DOHH2 (cell line): ENCODE measurements around the gene ABLIM3.

Experiments used
- H3F3A ChIP-seq: fragments of 200-600 bp; sonication (generic), shearing (Covaris generic); 2 replicates; pipeline ENCODE4 v1.6.0; 2016; ENCODE audit warnings: antibody characterized with exemption, mild to moderate bottlenecking; ENCODE audit not compliant: control insufficient read depth, insufficient read depth
- H3K27ac ChIP-seq: fragments of 200-600 bp; sonication (generic); 2 replicates; pipeline ENCODE4 v1.5.1; 2014; ENCODE audit warnings: low read depth, mild to moderate bottlenecking, low read length, moderate library complexity
- H3K27me3 ChIP-seq: fragments of 200-600 bp; sonication (generic); 2 replicates; pipeline ENCODE4 v1.6.1; 2014; ENCODE audit warnings: mild to moderate bottlenecking, low read length, mixed read lengths; ENCODE audit not compliant: control insufficient read depth
- H3K36me3 ChIP-seq: fragments of 200-600 bp; sonication (generic); 2 replicates; pipeline ENCODE4 v1.6.1; 2014; ENCODE audit warnings: mild to moderate bottlenecking, low read length, moderate library complexity, mixed read lengths; ENCODE audit not compliant: control insufficient read depth
- H3K4me1 ChIP-seq: fragments of 200-600 bp; sonication (generic); 2 replicates; pipeline ENCODE4 v1.6.1; 2014; ENCODE audit warnings: mild to moderate bottlenecking, low read length, mixed read lengths; ENCODE audit not compliant: control insufficient read depth
- H3K4me2 ChIP-seq: fragments of 200-600 bp; sonication (generic); 2 replicates; pipeline ENCODE4 v1.6.0; 2014; ENCODE audit warnings: mild to moderate bottlenecking, low read length, moderate library complexity
- H3K4me3 ChIP-seq: fragments of 200-600 bp; sonication (generic); 2 replicates; pipeline ENCODE4 v1.5.1; 2014; ENCODE audit warnings: mild to moderate bottlenecking, low read length, mixed read lengths
- H3K79me2 ChIP-seq: fragments of 200-600 bp; sonication (generic); 2 replicates; pipeline ENCODE4 v1.6.1; 2014; ENCODE audit warnings: mild to moderate bottlenecking, low read length, mixed read lengths; ENCODE audit not compliant: control insufficient read depth
- H3K9me2 ChIP-seq: fragments of 200-600 bp; sonication (generic); replicated peaks from 2 replicates; pipeline ENCODE4 v1.6.1; 2014; ENCODE audit warnings: mild to moderate bottlenecking, low read length, mixed read lengths; ENCODE audit not compliant: control insufficient read depth
- H3K9me3 ChIP-seq: fragments of 200-600 bp; sonication (generic); 2 replicates; pipeline ENCODE4 v1.6.1; 2014; ENCODE audit warnings: antibody characterized with exemption, low read length, mixed read lengths; ENCODE audit not compliant: control insufficient read depth, insufficient read depth
- H4K20me1 ChIP-seq: fragments of 200-600 bp; sonication (generic); 2 replicates; pipeline ENCODE4 v1.6.0; 2014; ENCODE audit warnings: low read depth, mild to moderate bottlenecking, antibody characterized with exemption, low read length, moderate library complexity; ENCODE audit not compliant: control insufficient read depth, insufficient read depth
- CTCF ChIP-seq: fragments of 200-600 bp; sonication (generic); IDR thresholded peaks from one replicate; pipeline ENCODE4 v1.5.1; 2014; ENCODE audit warnings: antibody characterized with exemption, mild to moderate bottlenecking, low read depth, low read length; ENCODE audit not compliant: poor library complexity, severe bottlenecking
- EZH2phosphoT487 ChIP-seq: fragments of 200-600 bp; sonication (generic); IDR thresholded peaks from 2 replicates; pipeline ENCODE4 v1.6.1; 2017; ENCODE audit warnings: borderline replicate concordance, mild to moderate bottlenecking, antibody characterized with exemption, low read length, moderate library complexity, mixed read lengths

ABLIM3 gene

GRCh38 chr5:149267241-149267973 lies 126.1 kb downstream of the ABLIM3 start:
- Histone ChIP-seq H3K4me2 (no peak overlapping the region), H3K27me3 (peaks cover 4% of the 10 kb centered on the region; the same call in 1 of the 2 replicates)
- TF ChIP-seq EZH2phosphoT487 (no peak), CTCF (no peak)

GRCh38 chr5:149268928-149269557 lies 127.8 kb downstream of the ABLIM3 start:
- no peaks in the 10 kb centered on the region for H3K9me2 ChIP-seq
- peaks cover 7% of the 10 kb centered on the region; the same call in 1 of the 2 replicates for H3K27me3 ChIP-seq
- TF ChIP-seq CTCF (peak; percentile 70), EZH2phosphoT487 (no peak)
- peaks cover 7% of the 10 kb centered on the region for H3K9me3 ChIP-seq
- H3K36me3 ChIP-seq: no peaks in the 10 kb centered on the region
- H3K4me3 ChIP-seq: no peak overlapping the region
- peaks cover 12% of the 10 kb centered on the region for H3K4me1 ChIP-seq
- H3K4me2 ChIP-seq: no peak overlapping the region
- no peak overlapping the region for H3K27ac ChIP-seq
- H3K79me2 ChIP-seq: no peaks in the 10 kb centered on the region
- H3F3A ChIP-seq: no peaks in the 10 kb centered on the region
- H4K20me1 ChIP-seq: no peaks in the 10 kb centered on the region

More at GRCh38 chr5:149267241-149267973, 126.1 kb downstream of the ABLIM3 start:
- H3K79me2 ChIP-seq: no peaks in the 10 kb centered on the region
- no peak overlapping the region for H3K4me3 ChIP-seq
- H3K36me3 ChIP-seq: no peaks in the 10 kb centered on the region
- peaks cover 7% of the 10 kb centered on the region for H3K9me3 ChIP-seq
- no peaks in the 10 kb centered on the region for H4K20me1 ChIP-seq
- H3K9me2 ChIP-seq: no peaks in the 10 kb centered on the region
- no peaks in the 10 kb centered on the region for H3F3A ChIP-seq
- H3K4me1 ChIP-seq: peaks cover 14% of the 10 kb centered on the region
- H3K27ac ChIP-seq: no peak overlapping the region

- Histone ChIP-seq H3K79me2 (no peaks in the 10 kb centered on the region), H3K27me3 (peaks cover 11% of the 10 kb centered on the region), H3K9me3 (peaks cover 7% of the 10 kb centered on the region), H4K20me1 (no peaks in the 10 kb centered on the region), H3K4me2 (no peak overlapping the region), H3K4me1 (no peaks in the 10 kb centered on the region), H3K4me3 (no peak overlapping the region), H3K36me3 (no peaks in the 10 kb centered on the region), H3F3A (no peaks in the 10 kb centered on the region), H3K27ac (no peak overlapping the region), H3K9me2 (no peaks in the 10 kb centered on the region)
- TF ChIP-seq CTCF (no peak), EZH2phosphoT487 (no peak)
These were observed 130.0 kb downstream of the ABLIM3 start for GRCh38 chr5:149271195-149271715.
